ENCODE measurements around the gene CUX1. TPM values are rescaled to one million over a fixed set of nuclear protein-coding genes. Genes with fewer than 3 reads are reported as not detected.

The CUX1 gene
- total RNA-seq, 4 donors from 2014 or later = 42.8 to 59.0 (median 47.4) TPM

- TF ChIP-seq CTCF (IDR thresholded peaks at IDR 0.05; ENCODE audit: low read depth) = no peak
Measured at GRCh38 chr7:101882595-101883564, 65.5 kb downstream of the CUX1 start.

- no peak for TF ChIP-seq CTCF (IDR thresholded peaks at IDR 0.05; ENCODE audit: low read depth)
Measured at GRCh38 chr7:101884671-101885596, 67.5 kb downstream of the CUX1 start.

GRCh38 chr7:101885597-101885955 is 68.2 kb downstream of the CUX1 start:
- no peak for TF ChIP-seq CTCF (IDR thresholded peaks at IDR 0.05; ENCODE audit: low read depth)

GRCh38 chr7:101890749-101891523 is 73.5 kb downstream of the CUX1 start:
- no peak for TF ChIP-seq CTCF (IDR thresholded peaks at IDR 0.05; ENCODE audit: low read depth)

GRCh38 chr7:101891936-101892640 is 74.7 kb downstream of the CUX1 start:
- TF ChIP-seq CTCF (IDR thresholded peaks at IDR 0.05; ENCODE audit: low read depth) = no peak

- no peak for TF ChIP-seq CTCF (IDR thresholded peaks at IDR 0.05; ENCODE audit: low read depth)
Measured at GRCh38 chr7:101893341-101894082, 76.1 kb downstream of the CUX1 start.

Measured in subcutaneous adipose tissue (tissue), 4 donors.